Panc1 (cell line): Measurements from ENCODE around the gene RAB3GAP2. TPM values are rescaled to one million over a fixed set of nuclear protein-coding genes. Genes with fewer than 3 reads are reported as not detected.

Source experiments
- ATAC-seq: fragments of 200-7000 bp; cut with Tn5 transposase; 2 replicates; pipeline ENCODE4 v1.9.1; 2020; ENCODE audit warnings: mild to moderate bottlenecking, moderate library complexity
- BruUV-seq: library from RNA; stranded (reverse); fragments of 400-500 nt; replicated peaks from 2 replicates; lab custom pipeline; 2021; lab: Mats Ljungman, UMichigan
- CTCF ChIA-PET: fragments of 300-600 bp; sonication (Branson Sonifier 250); formaldehyde crosslinking; loops from one replicate; lab custom pipeline; 2022; ENCODE audit warnings: antibody characterized with exemption; lab: Charles Lee
- POLR2A ChIA-PET: fragments of 300-600 bp; sonication (Branson Sonifier 250); formaldehyde crosslinking; loops from one replicate; lab custom pipeline; 2022; ENCODE audit warnings: antibody characterized with exemption; lab: Charles Lee
- DNase-seq: peaks from one replicate; pipeline ENCODE4 v3.0.0-alpha.2; 2010; ENCODE audit warnings: low read depth, low spot score
- H3K27ac ChIP-seq: 2 replicates; pipeline ENCODE4 v1.5.1; 2011; ENCODE audit warnings: mild to moderate bottlenecking, low read length, inconsistent platforms
- H3K27me3 ChIP-seq: fragments of 200-500 bp; sonication (Bioruptor generic); 2 replicates; pipeline ENCODE4 v1.6.0; 2014; ENCODE audit warnings: low read length, inconsistent platforms; ENCODE audit not compliant: control insufficient read depth, insufficient read depth
- H3K36me3 ChIP-seq: fragments of 200-500 bp; sonication (Bioruptor generic); 2 replicates; pipeline ENCODE4 v1.5.1; 2014; ENCODE audit warnings: inconsistent platforms, mild to moderate bottlenecking, low read length, moderate library complexity; ENCODE audit not compliant: control insufficient read depth, insufficient read depth
- H3K4me1 ChIP-seq: 2 replicates; pipeline ENCODE4 v1.5.1; 2011; ENCODE audit warnings: inconsistent platforms, mild to moderate bottlenecking, low read length, moderate library complexity; ENCODE audit not compliant: control insufficient read depth, insufficient read depth
- H3K4me3 ChIP-seq, 2 experiments: 2 replicates each; pipeline ENCODE4 v1.5.1; 2011 to 2012; ENCODE audit warnings: low read depth in 2 of 2, low read length in 2 of 2, mild to moderate bottlenecking in 2 of 2, inconsistent platforms in 1 of 2, moderate library complexity in 1 of 2
- H3K9me3 ChIP-seq: fragments of 200-500 bp; sonication (Bioruptor generic); 2 replicates; pipeline ENCODE4 v1.5.1; 2014; ENCODE audit warnings: low read depth, mild to moderate bottlenecking, inconsistent platforms, low read length, moderate library complexity; ENCODE audit not compliant: control insufficient read depth, insufficient read depth
- CTCF ChIP-seq: fragments of 450-650 bp; IDR thresholded peaks from 2 replicates; pipeline ENCODE4 v1.5.1; 2017; ENCODE audit warnings: mild to moderate bottlenecking
- POLR2AphosphoS5 ChIP-seq: IDR thresholded peaks from 2 replicates; pipeline ENCODE4 v1.6.1; 2012; ENCODE audit warnings: mild to moderate bottlenecking, low read depth, low read length, moderate library complexity
- REST ChIP-seq, 2 experiments: IDR thresholded peaks; 2 replicates each; pipeline ENCODE4 v1.6.1; 2011 to 2012; ENCODE audit warnings: low read depth in 2 of 2, control low read depth in 1 of 2, low read length in 1 of 2, mild to moderate bottlenecking in 1 of 2, moderate library complexity in 1 of 2; ENCODE audit not compliant: insufficient read depth in 1 of 2
- SIN3A ChIP-seq: IDR thresholded peaks from 2 replicates; pipeline ENCODE4 v1.6.1; 2012; ENCODE audit warnings: low read depth, mild to moderate bottlenecking, low read length, moderate library complexity, borderline replicate concordance; ENCODE audit not compliant: insufficient read depth
- TCF7L2 ChIP-seq: IDR thresholded peaks from 2 replicates; pipeline ENCODE4 v1.6.1; 2011; ENCODE audit warnings: mild to moderate bottlenecking, low read depth, low read length, inconsistent platforms
- in situ Hi-C: cut with HindIII; loops from 2 replicates; pipeline ENCODE4 v1.10.0; 2016; ENCODE audit warnings: low sequenced_read_pairs, low pct_unique_long_range_greater_than_20kb
- intact Hi-C: fragments of 100-400 bp; cut with micrococcal nuclease; formaldehyde crosslinking; loops from one replicate; pipeline ENCODE4 v1.10.0; 2022; ENCODE audit not compliant: unreplicated experiment
- total RNA-seq: library from RNA; stranded (reverse); gene quantifications from one replicate; pipeline ENCODE4 v1.2.1, GENCODE V29; 2021; ENCODE audit not compliant: unreplicated experiment

RAB3GAP2 gene
- total RNA-seq, 1 experiment from 2014 or later: 39.0 TPM

GRCh38 chr1:220186752-220187151 is 85.5 kb downstream of the RAB3GAP2 start:
- POLR2A ChIA-PET: interaction anchor here (0.6 kb wide), 1 partner anchor 309 kb away, joined by 4 read pairs; no protein-coding TSS in a partner anchor
- no TSS peak for BruUV-seq
- intact Hi-C loops: no loop called here
- Histone ChIP-seq H3K27me3 (no peaks in the 10 kb centered on the region), H3K4me1 (no peaks in the 10 kb centered on the region), H3K4me3 (no peak overlapping the region), H3K36me3 (peaks cover 20% of the 10 kb centered on the region), H3K27ac (no peak overlapping the region), H3K9me3 (no peaks in the 10 kb centered on the region)
- TF ChIP-seq SIN3A (no peak), POLR2AphosphoS5 (no peak), REST (IDR thresholded peaks at IDR 0.05; ENCODE audit: insufficient read depth in 1 of 2, low read depth in 2 of 2, low read length in 1 of 2) (no peak), CTCF (no peak), TCF7L2 (no peak)
- ATAC-seq (no peak), DNase-seq (no peak)
- in situ Hi-C loops: no loop called here
- CTCF ChIA-PET: no interaction called here

- Histone ChIP-seq H3K27ac (no peak overlapping the region), H3K4me3 (no peak overlapping the region), H3K9me3 (no peaks in the 10 kb centered on the region), H3K27me3 (no peaks in the 10 kb centered on the region), H3K4me1 (no peaks in the 10 kb centered on the region), H3K36me3 (peaks cover 16% of the 10 kb centered on the region)
- no peak for ATAC-seq
- POLR2A ChIA-PET: no interaction called here
- DNase-seq: no peak
- CTCF ChIA-PET: no interaction called here
- BruUV-seq: no TSS peak
- in situ Hi-C loops: no loop called here
- intact Hi-C loops: no loop called here
- no peak for TF ChIP-seq CTCF
- no peak for TF ChIP-seq SIN3A
- no peak for TF ChIP-seq POLR2AphosphoS5
- no peak for TF ChIP-seq REST (IDR thresholded peaks at IDR 0.05; ENCODE audit: insufficient read depth in 1 of 2, low read depth in 2 of 2, low read length in 1 of 2)
- TF ChIP-seq TCF7L2: no peak
Observed at GRCh38 chr1:220184506-220184905, 87.7 kb downstream of the RAB3GAP2 start.
